Measurements from ENCODE around the gene FRS3. TPM values are rescaled to one million over a fixed set of nuclear protein-coding genes. Genes with fewer than 3 reads are reported as not detected.
A peak's percentile ranks its signal among the peaks of the same experiment; 100 is the strongest.

The FRS3 gene
- total RNA-seq, 5 donors from 2014 or later (not counting 1 experiment from before 2014, with no cell fraction given): 5.2 to 10.4 (median 8.9) TPM

GRCh38 chr6:41723530-41724227, 56.0 kb downstream of the FRS3 start:
- no peak overlapping the region for H3K4me3 ChIP-seq (ENCODE audit: control insufficient read depth in 1 of 2, extremely low read depth in 1 of 2, low read length in 1 of 2)
- H3K27me3 ChIP-seq (replicated peaks in 1 of 2; ENCODE audit: control insufficient read depth in 2 of 2, extremely low read depth in 1 of 2, insufficient read depth in 2 of 2, low read length in 1 of 2): no peaks in the 10 kb centered on the region
- Mint-ChIP-seq H3K4me1 (peaks cover 9 to 58% (median 17%) of the 10 kb centered on the region in 3 donors), H3K36me3 (no peaks in the 10 kb centered on the region), H3K27ac (peak overlapping the region in 1 of 2 donors; percentile 43), H3K27me3 (no peaks in the 10 kb centered on the region), H3K9me3 (no peaks in the 10 kb centered on the region), H3K4me3 (no peak overlapping the region)
- H3K36me3 ChIP-seq (ENCODE audit: control insufficient read depth in 2 of 2, extremely low read depth in 1 of 2, insufficient read depth in 1 of 2, low read length in 1 of 2): peaks cover 3 to 4% of the 10 kb centered on the region in 2 donors
- H3K4me1 ChIP-seq (ENCODE audit: control insufficient read depth in 1 of 2, extremely low read depth in 1 of 2, insufficient read depth in 2 of 2, low read length in 2 of 2): peaks cover 15 to 42% of the 10 kb centered on the region in 2 experiments
- WGBS (ENCODE audit: insufficient coverage): 82% methylated on average over 18 of the region's 21 CpGs
- DNase-seq (peak in 15 of 35 experiments; percentile 8 to 62 (median 17)), ATAC-seq (replicated peaks in 1 of 4) (peak in 2 of 4 experiments; percentile 30 to 44)
- H3K9me3 ChIP-seq: no peaks in the 10 kb centered on the region
- no peak overlapping the region for H3K27ac ChIP-seq (ENCODE audit: low read length)
- POLR2A ChIA-PET: no interaction called here
- CTCF ChIA-PET: no interaction called here

- no peaks in the 10 kb centered on the region for H3K27me3 ChIP-seq (replicated peaks in 1 of 2; ENCODE audit: control insufficient read depth in 2 of 2, extremely low read depth in 1 of 2, insufficient read depth in 2 of 2, low read length in 1 of 2)
- H3K4me3 ChIP-seq (ENCODE audit: control insufficient read depth in 1 of 2, extremely low read depth in 1 of 2, low read length in 1 of 2): no peak overlapping the region
- peaks cover 15 to 36% of the 10 kb centered on the region in 2 experiments for H3K4me1 ChIP-seq (ENCODE audit: control insufficient read depth in 1 of 2, extremely low read depth in 1 of 2, insufficient read depth in 2 of 2, low read length in 2 of 2)
- Mint-ChIP-seq H3K9me3 (no peaks in the 10 kb centered on the region), H3K4me1 (peaks cover 9 to 55% (median 17%) of the 10 kb centered on the region in 3 donors), H3K27me3 (no peaks in the 10 kb centered on the region), H3K36me3 (no peaks in the 10 kb centered on the region), H3K27ac (peak overlapping the region in 1 of 2 donors; percentile 12), H3K4me3 (peak overlapping the region in 1 of 3 donors; percentile 41)
- CTCF ChIA-PET: no interaction called here
- WGBS (ENCODE audit: insufficient coverage): 82% methylated on average over 7 of the region's 8 CpGs
- H3K36me3 ChIP-seq (ENCODE audit: control insufficient read depth in 2 of 2, extremely low read depth in 1 of 2, insufficient read depth in 1 of 2, low read length in 1 of 2): peaks cover 3 to 4% of the 10 kb centered on the region in 2 donors
- ATAC-seq (replicated peaks in 1 of 4): no peak
- POLR2A ChIA-PET: no interaction called here
- H3K27ac ChIP-seq (ENCODE audit: low read length): no peak overlapping the region
- no peak for DNase-seq
- H3K9me3 ChIP-seq: no peaks in the 10 kb centered on the region
Observed at GRCh38 chr6:41722969-41723529, 56.7 kb downstream of the FRS3 start.

- CTCF ChIA-PET: no interaction called here
- H3K27me3 ChIP-seq (replicated peaks in 1 of 2; ENCODE audit: control insufficient read depth in 2 of 2, extremely low read depth in 1 of 2, insufficient read depth in 2 of 2, low read length in 1 of 2): no peaks in the 10 kb centered on the region
- Mint-ChIP-seq H3K27me3 (no peaks in the 10 kb centered on the region), H3K9me3 (no peaks in the 10 kb centered on the region), H3K4me3 (no peak overlapping the region), H3K36me3 (no peaks in the 10 kb centered on the region), H3K27ac (no peak overlapping the region), H3K4me1 (peaks cover 11 to 57% (median 14%) of the 10 kb centered on the region in 3 donors)
- no peak for DNase-seq
- H3K4me3 ChIP-seq (ENCODE audit: control insufficient read depth in 1 of 2, extremely low read depth in 1 of 2, low read length in 1 of 2): no peak overlapping the region
- H3K9me3 ChIP-seq: no peaks in the 10 kb centered on the region
- ATAC-seq (replicated peaks in 1 of 4): no peak
- POLR2A ChIA-PET: interaction anchor here in 1 of 2 donors (0.6 to 0.7 kb wide), 2 partner anchors 13 to 1819 kb away, joined by 3 to 11 read pairs; no protein-coding TSS in a partner anchor
- peaks cover 3 to 4% of the 10 kb centered on the region in 2 donors for H3K36me3 ChIP-seq (ENCODE audit: control insufficient read depth in 2 of 2, extremely low read depth in 1 of 2, insufficient read depth in 1 of 2, low read length in 1 of 2)
- H3K27ac ChIP-seq (ENCODE audit: low read length): no peak overlapping the region
- no CpG with 5 or more reads among the region's 3 CpGs for WGBS (ENCODE audit: insufficient coverage)
- peaks cover 14 to 28% of the 10 kb centered on the region in 2 experiments for H3K4me1 ChIP-seq (ENCODE audit: control insufficient read depth in 1 of 2, extremely low read depth in 1 of 2, insufficient read depth in 2 of 2, low read length in 2 of 2)
Observed at GRCh38 chr6:41721414-41721813, 58.3 kb downstream of the FRS3 start.

- Mint-ChIP-seq H3K4me3 (no peak overlapping the region), H3K27ac (no peak overlapping the region), H3K36me3 (no peaks in the 10 kb centered on the region), H3K4me1 (peaks cover 18 to 60% (median 19%) of the 10 kb centered on the region in 3 donors), H3K9me3 (no peaks in the 10 kb centered on the region), H3K27me3 (no peaks in the 10 kb centered on the region)
- ChIA-PET POLR2A (no interaction called here), CTCF (no interaction called here)
- peaks cover 16 to 32% of the 10 kb centered on the region in 2 experiments for H3K4me1 ChIP-seq (ENCODE audit: control insufficient read depth in 1 of 2, extremely low read depth in 1 of 2, insufficient read depth in 2 of 2, low read length in 2 of 2)
- H3K27me3 ChIP-seq (replicated peaks in 1 of 2; ENCODE audit: control insufficient read depth in 2 of 2, extremely low read depth in 1 of 2, insufficient read depth in 2 of 2, low read length in 1 of 2): no peaks in the 10 kb centered on the region
- DNase-seq (no peak), ATAC-seq (replicated peaks in 1 of 4) (no peak)
- H3K36me3 ChIP-seq (ENCODE audit: control insufficient read depth in 2 of 2, extremely low read depth in 1 of 2, insufficient read depth in 1 of 2, low read length in 1 of 2): peaks cover 3 to 4% of the 10 kb centered on the region in 2 donors
- no peaks in the 10 kb centered on the region for H3K9me3 ChIP-seq
- H3K4me3 ChIP-seq (ENCODE audit: control insufficient read depth in 1 of 2, extremely low read depth in 1 of 2, low read length in 1 of 2): no peak overlapping the region
- 88% methylated on average over 1 of the region's 2 CpGs for WGBS (ENCODE audit: insufficient coverage)
- H3K27ac ChIP-seq (ENCODE audit: low read length): no peak overlapping the region
Observed at GRCh38 chr6:41720783-41721182, 58.9 kb downstream of the FRS3 start.

- ChIA-PET POLR2A (no interaction called here), CTCF (interaction anchor here in 1 of 2 donors (0.9 kb wide), 1 partner anchor 11 kb away, joined by 3 read pairs; no protein-coding TSS in a partner anchor)
- H3K27me3 ChIP-seq (replicated peaks in 1 of 2; ENCODE audit: control insufficient read depth in 2 of 2, extremely low read depth in 1 of 2, insufficient read depth in 2 of 2, low read length in 1 of 2): no peaks in the 10 kb centered on the region
- H3K4me1 ChIP-seq (ENCODE audit: control insufficient read depth in 1 of 2, extremely low read depth in 1 of 2, insufficient read depth in 2 of 2, low read length in 2 of 2): peaks cover 16 to 33% of the 10 kb centered on the region in 2 experiments
- no peak overlapping the region for H3K27ac ChIP-seq (ENCODE audit: low read length)
- H3K9me3 ChIP-seq: no peaks in the 10 kb centered on the region
- no peak for ATAC-seq (replicated peaks in 1 of 4)
- H3K36me3 ChIP-seq (ENCODE audit: control insufficient read depth in 2 of 2, extremely low read depth in 1 of 2, insufficient read depth in 1 of 2, low read length in 1 of 2): peaks cover 3 to 4% of the 10 kb centered on the region in 2 donors
- DNase-seq: no peak
- Mint-ChIP-seq H3K27ac (no peak overlapping the region), H3K4me3 (no peak overlapping the region), H3K36me3 (no peaks in the 10 kb centered on the region), H3K4me1 (peaks cover 20 to 57% (median 22%) of the 10 kb centered on the region in 3 donors), H3K9me3 (no peaks in the 10 kb centered on the region), H3K27me3 (no peaks in the 10 kb centered on the region)
- H3K4me3 ChIP-seq (ENCODE audit: control insufficient read depth in 1 of 2, extremely low read depth in 1 of 2, low read length in 1 of 2): no peak overlapping the region
- 76% methylated on average over 2 of the region's 3 CpGs for WGBS (ENCODE audit: insufficient coverage)
Observed at GRCh38 chr6:41720262-41720620, 59.5 kb downstream of the FRS3 start.

Data from T-cell (primary cell).